GM12875 (cell line): ENCODE data around the gene POU2F2.
"Not testable (repeated sequence)": the region's sequence is repeated elsewhere in the genome, so short reads cannot be mapped to it uniquely, and the experiment has no call there.

ENCODE experiments used
- H3K4me3 ChIP-seq: one replicate; pipeline ENCODE4 v1.5.1; 2011; ENCODE audit warnings: low read depth, low read length, control low read depth
- TF ChIP-seq, protein P1 (sequence below): IDR thresholded peaks from 2 replicates; pipeline ENCODE4 v1.5.1; 2011; ENCODE audit warnings: low read depth, mild to moderate bottlenecking, control low read depth, inconsistent platforms, low read length, moderate library complexity, borderline replicate concordance; ENCODE audit not compliant: insufficient read depth

Gene POU2F2

GRCh38 chr19:42048992-42049391 is 83.3 kb downstream of the POU2F2 start:
- TF ChIP-seq, protein P1, sequence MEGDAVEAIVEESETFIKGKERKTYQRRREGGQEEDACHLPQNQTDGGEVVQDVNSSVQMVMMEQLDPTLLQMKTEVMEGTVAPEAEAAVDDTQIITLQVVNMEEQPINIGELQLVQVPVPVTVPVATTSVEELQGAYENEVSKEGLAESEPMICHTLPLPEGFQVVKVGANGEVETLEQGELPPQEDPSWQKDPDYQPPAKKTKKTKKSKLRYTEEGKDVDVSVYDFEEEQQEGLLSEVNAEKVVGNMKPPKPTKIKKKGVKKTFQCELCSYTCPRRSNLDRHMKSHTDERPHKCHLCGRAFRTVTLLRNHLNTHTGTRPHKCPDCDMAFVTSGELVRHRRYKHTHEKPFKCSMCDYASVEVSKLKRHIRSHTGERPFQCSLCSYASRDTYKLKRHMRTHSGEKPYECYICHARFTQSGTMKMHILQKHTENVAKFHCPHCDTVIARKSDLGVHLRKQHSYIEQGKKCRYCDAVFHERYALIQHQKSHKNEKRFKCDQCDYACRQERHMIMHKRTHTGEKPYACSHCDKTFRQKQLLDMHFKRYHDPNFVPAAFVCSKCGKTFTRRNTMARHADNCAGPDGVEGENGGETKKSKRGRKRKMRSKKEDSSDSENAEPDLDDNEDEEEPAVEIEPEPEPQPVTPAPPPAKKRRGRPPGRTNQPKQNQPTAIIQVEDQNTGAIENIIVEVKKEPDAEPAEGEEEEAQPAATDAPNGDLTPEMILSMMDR, result no peak
- H3K4me3 ChIP-seq, result no peak overlapping the region

GRCh38 chr19:42045575-42045974 is 86.7 kb downstream of the POU2F2 start:
- H3K4me3 ChIP-seq, result no peak overlapping the region
- TF ChIP-seq, protein P1, result no peak

DNA sequence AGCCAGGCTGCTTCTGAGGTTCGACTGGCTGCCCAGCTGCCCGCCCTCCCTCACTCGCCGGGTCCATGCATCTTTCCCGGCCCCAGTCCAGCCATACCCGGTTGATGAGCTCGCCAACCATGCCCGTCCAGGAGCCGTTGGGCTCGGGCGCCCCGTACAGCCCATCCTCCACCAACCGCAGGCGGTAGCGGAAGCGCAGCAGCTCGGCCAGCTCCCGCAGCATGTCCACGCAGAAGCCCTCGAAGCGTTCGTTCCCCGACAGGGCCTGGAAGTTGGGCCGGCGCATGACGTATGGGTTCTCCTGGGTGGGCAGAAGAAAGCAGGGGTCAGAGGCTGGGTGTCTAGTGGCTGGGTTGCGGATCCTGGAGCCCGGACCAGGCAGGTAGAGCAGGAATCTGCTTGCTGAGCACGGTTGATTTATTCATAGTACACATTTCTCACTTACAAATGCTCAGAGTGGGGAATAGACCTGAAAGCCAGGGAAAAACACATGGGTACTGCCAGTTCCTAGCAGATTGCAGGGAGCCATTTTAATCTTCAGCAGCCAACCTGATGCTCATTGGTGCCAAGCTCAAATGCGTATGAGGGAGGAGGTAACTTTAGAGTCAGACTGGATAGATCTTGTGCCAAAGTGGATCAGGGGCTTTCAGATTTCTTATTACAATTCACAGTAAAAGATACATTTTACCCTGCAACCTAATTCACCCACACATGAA is 89.6 kb downstream of the POU2F2 start:
- TF ChIP-seq, protein P1, result no peak
- no peak overlapping the region for H3K4me3 ChIP-seq

DNA sequence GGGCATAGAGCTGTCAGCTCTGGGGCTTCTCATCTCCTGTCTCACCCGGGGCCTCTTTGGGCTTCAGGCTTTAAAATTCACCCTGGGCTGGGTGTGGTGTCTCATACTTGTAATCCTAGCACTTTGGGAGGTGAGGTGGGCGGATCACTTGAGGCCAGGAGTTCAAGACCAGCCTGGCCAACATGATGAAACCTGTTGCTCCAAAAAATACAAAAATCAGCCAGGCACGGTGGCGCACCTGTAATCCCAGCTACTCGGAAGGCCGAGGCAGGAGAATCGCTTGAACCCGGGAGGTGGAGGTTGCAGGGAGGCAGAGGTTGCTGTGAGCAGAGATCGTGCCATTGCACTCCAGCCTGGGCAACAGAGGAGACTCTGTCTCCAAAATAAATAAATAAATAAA is 91.8 kb downstream of the POU2F2 start:
- H3K4me3 ChIP-seq, result not testable (repeated sequence)

DNA sequence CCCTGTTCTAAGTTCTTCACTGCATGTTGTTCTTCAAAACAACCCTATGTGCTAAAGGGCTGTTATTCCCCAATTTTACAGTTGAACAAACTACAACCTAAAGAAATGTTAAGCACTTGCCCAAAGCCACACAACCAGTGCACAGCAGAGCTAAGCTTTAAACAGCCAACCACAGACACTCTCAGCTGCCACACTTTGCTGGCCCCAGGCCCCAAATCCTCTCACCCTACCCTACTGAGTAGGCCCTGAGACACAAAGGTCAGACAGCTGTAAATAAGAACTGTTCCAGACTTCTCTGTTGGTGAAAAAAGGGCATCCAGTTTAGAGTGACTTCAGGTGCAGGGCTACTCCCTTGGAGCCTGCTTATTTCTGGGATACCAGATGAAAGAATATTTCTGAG is 92.2 kb downstream of the POU2F2 start:
- TF ChIP-seq, protein P1, result no peak
- H3K4me3 ChIP-seq, result no peak overlapping the region

GRCh38 chr19:42038666-42039065 is 93.6 kb downstream of the POU2F2 start:
- H3K4me3 ChIP-seq, result no peak overlapping the region
- TF ChIP-seq, protein P1, result no peak

DNA sequence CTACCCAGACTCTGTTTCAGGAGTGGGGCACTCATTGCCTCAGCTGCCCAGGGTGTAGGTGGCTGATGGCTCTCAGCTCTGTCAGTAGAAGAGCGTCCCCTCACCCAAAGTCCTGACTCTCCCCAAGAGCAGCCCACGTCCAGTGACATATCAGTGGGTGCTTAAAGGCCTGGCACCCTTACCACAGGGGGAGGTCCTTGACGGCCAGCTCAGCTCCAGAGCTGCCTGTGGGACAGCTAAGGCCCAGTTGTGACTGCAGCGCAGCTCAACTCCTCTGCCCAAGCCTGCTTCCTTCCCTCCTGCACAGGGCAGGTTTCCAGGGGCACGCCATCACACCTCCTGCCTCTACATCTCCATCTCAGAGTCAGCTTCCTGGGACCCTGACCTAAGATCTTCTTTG is 94.6 kb downstream of the POU2F2 start:
- TF ChIP-seq, protein P1, result no peak
- no peak overlapping the region for H3K4me3 ChIP-seq
